Measurements from ENCODE around the gene PCNX3. TPM values are rescaled to one million over a fixed set of nuclear protein-coding genes. Genes with fewer than 3 reads are reported as not detected.

The PCNX3 gene
- total and polyA plus RNA-seq, 2 of the 4 experiments (the other 2 are of a cell fraction): 5.6 to 33.2 TPM

GRCh38 chr11:65634905-65635731 is 19.5 kb downstream of the PCNX3 start:
- dilution Hi-C loops (cut with HindIII; ENCODE audit: low sequenced_read_pairs, unreplicated experiment): no loop called here
- WGBS, 2 experiments (ENCODE audit: extremely low coverage in 2 of 2, insufficient read length in 1 of 2): 96% methylated on average over 27 of the region's 46 CpGs; no CpG with 5 or more reads in 1 of the 2 experiments
- H4K20me1 ChIP-seq (ENCODE audit: insufficient read depth, low read length): peaks cover 12% of the 10 kb centered on the region; the same call in 1 of the 2 replicates
- POLR2A ChIA-PET (ENCODE audit: unreplicated experiment): no interaction called here
- no peak overlapping the region for H4K5ac ChIP-seq (ENCODE audit: low read depth, low read length)
- CTCF ChIA-PET: no interaction called here
- ATAC-seq (ENCODE audit: low read depth) (no peak), DNase-seq (no peak)
- H4K8ac ChIP-seq (ENCODE audit: low read depth in 2 of 2, low read length in 2 of 2): no peak overlapping the region
- intact Hi-C loops (cut with micrococcal nuclease): no loop called here
- H3K14ac ChIP-seq (replicated peaks; ENCODE audit: low read depth, low read length): no peak overlapping the region
- no peak overlapping the region for H2BK5ac ChIP-seq (ENCODE audit: low read depth, low read length, poor library complexity, severe bottlenecking)
- TF ChIP-seq ELK1 (IDR thresholded peaks at IDR 0.05; ENCODE audit: borderline replicate concordance, low read depth, low read length) (no peak), BHLHE40 (IDR thresholded peaks at IDR 0.05; ENCODE audit: low read depth, low read length) (no peak), MAZ (IDR thresholded peaks at IDR 0.05; ENCODE audit: borderline replicate concordance, low read depth, low read length) (no peak)
- H2BK20ac ChIP-seq (ENCODE audit: low read depth, low read length): no peak overlapping the region
- H3K4me3 ChIP-seq (ENCODE audit: insufficient read depth, low read depth, low read length): no peak overlapping the region
- no peaks in the 10 kb centered on the region for H3K9me3 ChIP-seq (ENCODE audit: control insufficient read depth, insufficient read depth, low read length)
- no peak overlapping the region for H3K4ac ChIP-seq (ENCODE audit: low read depth, low read length)
- BruUV-seq (replicated peaks): no TSS peak
- no peak overlapping the region for H4K91ac ChIP-seq (ENCODE audit: insufficient read depth, low read depth, low read length)
- H2AK5ac ChIP-seq (ENCODE audit: low read depth, low read length): no peak overlapping the region
- no peak overlapping the region for H3K27ac ChIP-seq (ENCODE audit: insufficient read depth, low read length)
- no peak overlapping the region for H2AK9ac ChIP-seq (replicated peaks; ENCODE audit: low read depth, low read length, poor library complexity)
- H3K27me3 ChIP-seq (ENCODE audit: control insufficient read depth, insufficient read depth, low read length): no peaks in the 10 kb centered on the region
- H3K18ac ChIP-seq (ENCODE audit: low read depth, low read length): no peak overlapping the region
- peaks cover 54% of the 10 kb centered on the region for H3K36me3 ChIP-seq (ENCODE audit: control insufficient read depth, insufficient read depth, low read length)
- in situ Hi-C loops (cut with MboI; ENCODE audit: low sequenced_read_pairs): no loop called here
- no peak overlapping the region for H2AFZ ChIP-seq (replicated peaks; ENCODE audit: low read length, poor library complexity)
- peaks cover 4% of the 10 kb centered on the region; the same call in 1 of the 2 replicates for H3K9me1 ChIP-seq (ENCODE audit: insufficient read depth, low read length)
- no peak overlapping the region for H3K23ac ChIP-seq (ENCODE audit: low read depth, low read length)
- H2BK15ac ChIP-seq (ENCODE audit: low read depth, low read length): no peak overlapping the region
- H3K79me1 ChIP-seq (ENCODE audit: low read depth in 1 of 2, low read length in 2 of 2): peaks cover 19 to 27% of the 10 kb centered on the region in 2 experiments
- no peak overlapping the region for H2BK120ac ChIP-seq (ENCODE audit: low read depth, low read length)
- no peak overlapping the region for H3K9ac ChIP-seq (ENCODE audit: low read depth, low read length)
- peaks cover 6% of the 10 kb centered on the region for H3K4me1 ChIP-seq (ENCODE audit: control insufficient read depth, insufficient read depth, low read length)
- H3K4me2 ChIP-seq (ENCODE audit: low read depth, low read length): no peak overlapping the region
- H3K56ac ChIP-seq (ENCODE audit: extremely low read depth, insufficient read depth, low read length): no peak overlapping the region
